Mesodermal cell (in vitro differentiated cells): ENCODE results near the gene U2AF2.
"Not testable (repeated sequence)": the region's sequence is repeated elsewhere in the genome, so short reads cannot be mapped to it uniquely, and the experiment has no call there.

ENCODE experiments used
- H3K27ac ChIP-seq: 2 replicates; pipeline ENCODE4 v1.7.0; 2013; ENCODE audit warnings: mild to moderate bottlenecking, low read depth, low read length, moderate library complexity; ENCODE audit not compliant: severe bottlenecking
- H3K36me3 ChIP-seq: 2 replicates; pipeline ENCODE4 v1.7.1; 2013; ENCODE audit warnings: mild to moderate bottlenecking, low read length, moderate library complexity; ENCODE audit not compliant: control insufficient read depth, insufficient read depth
- H3K4me1 ChIP-seq: one replicate; pipeline ENCODE4 v1.7.1; 2013; ENCODE audit warnings: mild to moderate bottlenecking, low read length; ENCODE audit not compliant: insufficient read depth, control insufficient read depth, poor library complexity, severe bottlenecking
- H3K4me3 ChIP-seq: 2 replicates; pipeline ENCODE4 v1.7.0; 2013; ENCODE audit warnings: low read length, control low read depth, mild to moderate bottlenecking; ENCODE audit not compliant: insufficient read depth, poor library complexity, severe bottlenecking; ENCODE audit errors: extremely low read depth
- H3K9me3 ChIP-seq: 2 replicates; pipeline ENCODE4 v1.7.1; 2013; ENCODE audit warnings: mild to moderate bottlenecking, low read length, moderate library complexity; ENCODE audit not compliant: control insufficient read depth
- WGBS, 2 experiments: methylation state at CpG; one replicate each; pipeline ENCODE4 v1.1.5; 2013; ENCODE audit warnings: missing lambda C conversion rate in 2 of 2; ENCODE audit not compliant: insufficient coverage in 2 of 2; 5-methylcytosine and 5-hydroxymethylcytosine counted together

U2AF2 gene

DNA sequence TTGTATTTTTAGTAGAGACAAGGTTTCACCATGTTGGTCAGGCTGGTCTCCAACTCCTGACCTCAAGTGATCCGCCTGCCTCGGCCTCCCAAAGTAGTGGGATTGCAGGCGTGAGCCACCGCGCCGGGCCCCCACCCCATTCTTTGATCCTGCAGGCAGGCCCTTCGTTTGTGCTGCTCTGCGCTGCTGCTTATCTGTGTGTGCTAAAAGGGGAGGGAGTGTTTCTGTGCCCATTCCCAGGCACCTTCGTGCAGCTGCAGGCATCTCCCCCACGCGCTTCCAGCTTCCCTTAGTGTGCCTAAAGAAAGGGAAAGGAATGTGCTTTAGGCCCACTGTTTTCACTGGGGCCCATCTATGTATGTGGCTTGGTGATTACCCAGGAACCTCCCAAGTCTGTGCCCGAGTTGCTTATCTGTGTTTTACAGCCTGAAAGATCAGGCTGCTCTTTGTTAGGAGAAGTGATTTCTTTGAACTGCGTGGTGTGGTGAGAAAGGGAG, 47.3 kb downstream of the U2AF2 start:
- H3K9me3 ChIP-seq, result peaks cover 3% of the 10 kb centered on the region
- peaks cover 48% of the 10 kb centered on the region for H3K36me3 ChIP-seq
- peak overlapping the region; percentile 41 for H3K27ac ChIP-seq
- 89 to 94% methylated on average over 9 to 11 of the region's 13 CpGs for WGBS, 2 experiments
- no peaks in the 10 kb centered on the region for H3K4me1 ChIP-seq
- no peak overlapping the region for H3K4me3 ChIP-seq

DNA sequence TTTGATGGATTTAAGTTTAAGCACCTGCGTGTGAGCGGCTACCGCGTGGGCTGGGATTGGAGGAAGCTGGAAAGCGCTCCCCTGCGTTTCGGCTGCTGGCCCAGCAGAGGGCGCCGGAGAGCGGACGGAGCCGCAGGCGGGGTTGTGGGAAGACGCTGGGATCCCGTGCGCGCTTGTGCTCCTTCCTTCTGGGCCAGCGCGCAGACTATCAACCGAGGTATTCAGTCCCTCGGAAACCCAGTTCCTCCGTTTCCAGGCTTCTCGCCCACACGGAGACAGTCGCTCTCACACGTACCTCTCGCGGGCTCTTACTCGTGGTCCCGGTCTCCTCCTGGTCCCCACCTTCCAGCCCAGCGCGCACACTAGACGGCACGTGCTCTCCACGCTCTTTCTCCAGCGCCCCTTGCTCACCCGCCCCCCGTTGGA, 49.0 kb downstream of the U2AF2 start:
- H3K9me3 ChIP-seq, result peaks cover 5% of the 10 kb centered on the region
- no peaks in the 10 kb centered on the region for H3K4me1 ChIP-seq
- WGBS, 2 experiments, result 83% methylated on average over 37 to 38 of the region's 38 CpGs
- H3K4me3 ChIP-seq, result no peak overlapping the region
- H3K27ac ChIP-seq, result no peak overlapping the region
- peaks cover 34% of the 10 kb centered on the region for H3K36me3 ChIP-seq

DNA sequence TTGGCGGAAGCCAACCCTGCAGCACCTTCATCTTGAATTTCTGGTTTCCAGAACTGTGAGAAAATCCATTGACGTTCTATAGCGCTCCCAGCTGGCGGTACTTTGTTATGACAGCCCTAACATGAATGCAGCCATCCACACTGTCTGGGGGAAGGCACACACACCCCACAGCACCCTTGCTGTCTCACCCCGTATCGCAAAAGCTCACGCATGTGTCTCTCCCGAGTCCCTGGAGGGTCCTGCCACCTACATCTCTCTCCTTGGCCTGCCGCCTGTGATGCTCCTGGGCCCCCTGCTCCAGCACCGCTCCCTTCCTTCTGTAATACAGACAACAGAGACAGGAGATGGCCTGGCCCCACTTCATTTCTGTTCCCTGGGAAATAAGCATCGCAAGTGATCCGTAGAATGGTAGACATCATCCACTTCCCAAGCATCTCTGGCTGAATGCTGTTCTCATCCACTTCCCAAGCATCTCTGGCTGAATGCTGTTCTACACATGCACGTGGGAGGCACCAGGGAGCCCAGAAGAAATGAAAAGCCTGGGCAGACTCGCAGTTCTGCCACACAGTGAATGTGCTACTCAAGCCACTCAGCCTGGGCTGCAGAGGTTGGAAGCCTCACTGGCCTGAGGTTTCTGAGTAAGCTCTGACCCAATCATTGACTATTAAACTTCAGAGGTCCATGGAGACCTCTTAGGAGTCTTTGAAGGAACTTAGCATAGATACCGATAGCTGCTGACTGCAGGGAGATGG, 49.8 kb downstream of the U2AF2 start:
- Histone ChIP-seq H3K4me3 (no peak overlapping the region), H3K27ac (no peak overlapping the region), H3K36me3 (peaks cover 27% of the 10 kb centered on the region), H3K9me3 (peaks cover 5% of the 10 kb centered on the region), H3K4me1 (no peaks in the 10 kb centered on the region)
- 90 to 96% methylated on average over 12 to 14 of the region's 15 CpGs for WGBS, 2 experiments

DNA sequence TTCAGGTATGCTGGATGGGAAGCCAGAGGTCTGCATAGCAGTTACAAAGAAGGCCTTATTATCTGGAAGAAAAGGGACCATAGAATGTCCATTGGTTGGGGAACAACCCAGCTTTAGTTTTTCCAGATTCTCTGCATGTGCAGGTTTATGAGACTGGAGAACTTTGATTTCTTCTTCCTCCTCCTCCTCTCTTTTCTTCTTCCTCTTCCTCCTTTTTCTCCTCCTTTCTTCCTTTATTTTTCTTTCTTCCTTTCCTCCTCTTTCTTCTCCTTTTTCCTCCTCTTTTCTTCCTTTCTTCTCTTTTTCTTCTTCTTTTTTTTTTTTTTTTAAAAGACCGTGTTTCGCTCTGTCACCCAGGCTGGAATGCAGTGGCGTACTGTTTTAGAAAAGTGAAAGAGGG, 51.1 kb downstream of the U2AF2 start:
- Histone ChIP-seq H3K36me3 (peaks cover 20% of the 10 kb centered on the region), H3K27ac (no peak overlapping the region), H3K9me3 (peaks cover 5% of the 10 kb centered on the region), H3K4me3 (no peak overlapping the region), H3K4me1 (no peaks in the 10 kb centered on the region)
- WGBS, 2 experiments, result 82 to 100% methylated on average over 1 to 3 of the region's 3 CpGs

DNA sequence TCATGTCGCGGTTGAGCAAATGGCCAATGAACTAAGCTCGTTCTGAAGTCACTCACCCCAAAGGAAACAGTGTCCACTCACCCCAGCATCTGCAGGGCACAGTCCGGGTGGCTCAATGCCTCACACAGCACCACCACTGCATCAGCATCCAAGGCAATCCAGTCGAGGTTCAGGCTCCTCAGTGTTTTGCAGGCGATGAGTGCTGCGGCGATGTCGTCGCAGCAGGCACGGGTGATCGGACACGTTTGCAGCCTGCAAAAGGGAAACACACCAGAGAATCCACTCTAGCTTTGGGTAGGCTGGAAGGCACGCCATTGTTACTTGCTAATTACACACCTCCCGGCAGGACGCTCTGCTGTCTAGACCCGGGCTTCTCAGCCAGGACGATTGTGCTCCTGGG, 56.9 kb downstream of the U2AF2 start:
- WGBS, 2 experiments, result 82 to 84% methylated on average over 18 of the region's 18 CpGs
- H3K4me3 ChIP-seq, result no peak overlapping the region

DNA sequence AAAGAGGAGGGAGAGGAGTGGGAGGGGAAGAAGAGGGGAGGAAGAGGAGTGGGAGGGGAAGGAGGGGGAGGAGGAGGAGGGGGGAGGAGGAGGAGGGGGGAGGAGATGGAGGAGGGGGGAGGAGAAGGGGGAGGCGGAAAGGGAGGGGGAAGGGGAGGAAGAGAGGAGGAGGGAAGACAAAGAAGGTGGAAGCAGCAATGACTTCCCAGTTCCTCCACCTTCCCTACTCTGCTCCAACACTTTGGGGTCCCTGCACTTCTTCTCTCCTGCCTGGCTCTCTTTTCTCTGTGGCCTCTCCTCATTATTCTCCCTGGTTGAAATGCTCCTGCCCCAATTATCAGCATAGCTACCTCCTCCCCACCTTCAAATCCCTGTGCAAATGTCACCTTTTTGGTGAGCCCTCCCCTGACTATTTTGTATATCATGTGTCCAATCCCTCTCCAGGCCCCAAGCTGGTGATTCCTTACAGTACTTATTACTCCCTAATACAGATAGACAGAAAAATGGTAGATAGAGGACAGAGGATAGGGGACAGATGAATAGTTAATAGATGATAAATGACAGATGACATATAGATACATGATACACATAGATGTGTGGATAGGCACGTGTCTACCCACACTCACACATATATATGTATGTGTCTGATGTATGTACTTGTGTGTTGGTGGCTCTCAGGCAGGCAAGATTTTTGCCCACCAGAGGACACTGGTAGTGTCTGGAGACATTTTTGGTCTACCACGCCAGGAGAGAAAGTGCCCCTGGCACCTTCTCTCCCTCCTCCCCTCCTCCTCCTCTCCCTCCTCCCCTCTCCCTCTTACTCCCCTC, 58.2 kb downstream of the U2AF2 start:
- WGBS, 2 experiments, result 67% methylated on average over 1 of the region's 3 CpGs; no CpG with 5 or more reads in 1 of the 2 experiments
- H3K36me3 ChIP-seq, result no peaks in the 10 kb centered on the region
- no peak overlapping the region for H3K4me3 ChIP-seq
- no peaks in the 10 kb centered on the region for H3K4me1 ChIP-seq
- H3K9me3 ChIP-seq, result peaks cover 20% of the 10 kb centered on the region
- H3K27ac ChIP-seq, result no peak overlapping the region

More for the DNA sequence above, 56.9 kb downstream of the U2AF2 start:
- Histone ChIP-seq H3K27ac (no peak overlapping the region), H3K9me3 (peaks cover 11% of the 10 kb centered on the region), H3K4me1 (no peaks in the 10 kb centered on the region), H3K36me3 (no peaks in the 10 kb centered on the region)

DNA sequence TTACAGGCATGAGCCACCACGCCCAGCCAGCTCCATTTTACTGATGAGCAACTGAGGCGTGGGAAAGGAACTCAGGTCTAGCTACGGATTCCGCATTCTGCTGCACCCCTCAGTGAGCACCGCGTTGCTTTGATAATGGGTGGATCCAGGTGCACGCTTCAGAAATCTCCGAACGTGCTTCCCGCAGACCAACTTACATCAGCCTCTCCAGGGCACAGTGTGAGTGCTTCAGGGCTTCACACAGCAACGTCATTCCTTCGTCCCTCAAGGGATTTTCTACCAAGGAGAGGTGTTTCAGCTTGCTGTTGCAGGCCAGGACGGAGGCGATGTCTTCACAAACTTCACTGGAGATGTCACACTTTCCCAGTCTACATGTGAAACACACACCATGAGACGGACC, 61.7 kb downstream of the U2AF2 start:
- H3K4me1 ChIP-seq, result no peaks in the 10 kb centered on the region
- H3K36me3 ChIP-seq, result no peaks in the 10 kb centered on the region
- H3K9me3 ChIP-seq, result peaks cover 33% of the 10 kb centered on the region
- no peak overlapping the region for H3K4me3 ChIP-seq
- no peak overlapping the region for H3K27ac ChIP-seq
- WGBS, 2 experiments, result 83 to 85% methylated on average over 14 to 15 of the region's 15 CpGs

DNA sequence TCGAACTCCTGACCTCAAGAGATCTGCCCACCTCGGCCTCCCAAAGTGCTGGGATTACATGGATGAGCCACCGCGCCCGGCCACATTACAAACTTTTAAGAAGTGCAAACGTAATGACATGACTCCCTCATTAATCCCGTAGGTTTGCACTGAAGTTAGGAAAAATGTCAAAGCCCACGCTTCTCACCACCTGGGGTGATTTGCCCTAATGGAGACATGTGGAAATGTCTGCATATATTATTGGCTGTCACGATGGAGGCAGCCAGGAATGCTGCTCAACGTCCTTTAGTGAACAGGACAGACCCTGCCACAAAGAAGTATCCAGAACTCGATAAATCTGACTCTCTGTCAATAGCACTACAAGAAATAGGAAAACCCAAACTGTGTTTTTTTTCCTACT, 62.4 kb downstream of the U2AF2 start:
- H3K4me3 ChIP-seq, result no peak overlapping the region
- H3K9me3 ChIP-seq, result peaks cover 33% of the 10 kb centered on the region
- no peaks in the 10 kb centered on the region for H3K36me3 ChIP-seq
- no peaks in the 10 kb centered on the region for H3K4me1 ChIP-seq
- WGBS, 2 experiments, result 81 to 87% methylated on average over 11 of the region's 11 CpGs
- H3K27ac ChIP-seq, result no peak overlapping the region

DNA sequence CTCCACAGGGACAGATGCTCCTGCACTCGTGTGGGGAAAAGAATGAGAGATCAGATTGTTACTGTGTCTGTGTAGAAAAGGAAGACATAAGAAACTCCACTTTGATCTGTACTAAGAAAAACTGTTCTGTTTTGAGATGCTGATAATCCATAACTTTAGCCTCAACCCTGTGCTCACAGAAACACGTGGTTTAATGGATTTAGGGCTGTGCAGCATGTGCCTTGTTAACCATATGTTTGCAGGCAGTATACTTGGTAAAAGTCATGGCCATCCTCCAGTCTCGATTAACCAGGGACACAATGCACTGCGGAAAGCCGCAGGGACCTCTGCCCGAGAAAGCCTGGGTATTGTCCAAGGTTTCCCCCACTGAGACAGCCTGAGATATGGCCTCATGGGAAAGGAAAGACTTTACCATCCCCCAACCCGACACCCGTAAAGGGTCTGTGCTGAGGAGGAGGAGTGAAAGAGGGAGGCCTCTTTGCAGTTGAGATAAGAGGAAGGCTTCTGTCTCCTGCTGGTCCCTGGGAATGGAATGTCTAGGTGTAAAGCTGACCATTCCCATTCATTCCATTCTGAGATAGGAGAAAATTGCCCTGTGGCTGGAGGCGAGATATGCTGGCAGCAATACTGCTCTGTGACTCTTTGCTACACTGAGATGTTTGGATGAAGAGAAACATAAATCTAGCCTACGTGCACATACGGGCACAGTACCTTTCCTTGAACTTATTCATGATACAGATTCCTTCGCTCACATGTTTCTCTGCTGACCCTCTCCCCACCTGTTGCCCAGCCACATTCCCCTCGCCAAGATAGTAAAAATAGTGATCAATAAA, 63.3 kb downstream of the U2AF2 start:
- 63 to 84% methylated on average over 7 to 8 of the region's 13 CpGs for WGBS, 2 experiments
- not testable (repeated sequence) for H3K4me3 ChIP-seq, H3K36me3 ChIP-seq, H3K27ac ChIP-seq, H3K4me1 ChIP-seq
- peaks cover 31% of the 10 kb centered on the region for H3K9me3 ChIP-seq

DNA sequence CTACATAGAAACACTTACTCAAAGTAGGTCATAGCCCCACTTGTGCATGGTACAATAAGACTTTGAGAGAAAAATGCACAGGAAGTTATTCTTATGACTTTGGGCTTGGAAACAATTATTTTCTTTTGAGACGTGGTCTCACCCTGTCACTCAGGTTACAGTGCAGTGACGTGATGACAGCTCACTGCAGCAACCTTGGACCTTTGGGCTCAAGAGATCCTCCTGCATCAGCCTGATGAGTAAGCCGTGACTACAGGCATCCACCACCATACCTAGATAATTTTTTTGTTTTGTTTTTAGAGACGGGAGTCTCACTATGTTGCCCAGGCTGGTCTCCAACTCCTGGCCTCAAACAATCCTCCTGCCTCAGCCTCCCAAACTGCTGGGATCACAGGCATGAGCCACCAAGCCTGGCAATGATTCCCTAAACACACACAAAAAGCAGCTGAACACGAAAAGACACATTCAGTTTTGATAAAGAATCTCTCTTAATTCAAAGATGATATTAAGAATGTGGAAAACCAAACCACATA, 65.4 kb downstream of the U2AF2 start:
- Histone ChIP-seq H3K9me3 (peaks cover 36% of the 10 kb centered on the region), H3K36me3 (no peaks in the 10 kb centered on the region), H3K4me1 (no peaks in the 10 kb centered on the region), H3K4me3 (no peak overlapping the region), H3K27ac (no peak overlapping the region)
- 38% methylated on average over 3 of the region's 5 CpGs; no CpG with 5 or more reads in 1 of the 2 experiments for WGBS, 2 experiments
